Lung microvascular endothelial cell (primary cell): ENCODE data around the gene ABCE1. TPM values are rescaled to one million over a fixed set of nuclear protein-coding genes. Genes with fewer than 3 reads are reported as not detected.
A peak's percentile ranks its signal among the peaks of the same experiment; 100 is the strongest.

Experiments
- DNase-seq, 2 donors: peaks; one replicate each; pipeline versions ENCODE4 v3.0.0 to v3.0.0-alpha.2; 2010; ENCODE audit warnings: low read depth in 2 of 2
- total RNA-seq: library from RNA; depleted of rRNA; stranded (reverse); fragments of >200 nt; gene quantifications from 2 replicates; pipeline ENCODE4 v1.2.1, GENCODE V29; 2014

ABCE1 gene
- 82.6 and 104 TPM in 2 replicates for total RNA-seq

- peak; percentile 99 to 100 for DNase-seq
Measured at GRCh38 chr4:145097821-145098674, at the start of gene ABCE1, which contains the start of gene ANAPC10. ABCE1 (plus strand) TSS chr4:145098311; CDS start chr4:145104413, 6,102 bp downstream. ANAPC10 (minus strand) TSS chr4:145098196; CDS start chr4:145096099, 2,097 bp downstream.

DNA sequence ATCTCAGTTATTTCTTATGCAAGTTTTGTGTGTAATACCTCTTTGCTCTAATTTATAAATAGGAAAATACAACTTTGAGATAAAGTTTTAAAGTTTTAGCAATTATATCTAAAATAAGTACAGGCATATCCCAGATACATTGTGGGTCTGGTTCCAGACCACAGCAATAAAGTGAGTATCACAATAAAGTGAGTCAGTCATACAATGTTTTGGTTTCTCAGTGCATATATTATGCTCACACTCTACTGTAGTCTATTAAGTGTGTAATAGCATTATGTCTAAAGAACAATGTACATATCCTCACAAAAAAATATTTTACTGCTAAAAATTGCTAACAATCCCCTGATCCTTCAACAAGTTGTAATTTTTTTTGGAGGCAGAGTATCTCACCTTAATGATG lies 49.3 kb upstream of the ABCE1 start:
- DNase-seq = no peak

DNA sequence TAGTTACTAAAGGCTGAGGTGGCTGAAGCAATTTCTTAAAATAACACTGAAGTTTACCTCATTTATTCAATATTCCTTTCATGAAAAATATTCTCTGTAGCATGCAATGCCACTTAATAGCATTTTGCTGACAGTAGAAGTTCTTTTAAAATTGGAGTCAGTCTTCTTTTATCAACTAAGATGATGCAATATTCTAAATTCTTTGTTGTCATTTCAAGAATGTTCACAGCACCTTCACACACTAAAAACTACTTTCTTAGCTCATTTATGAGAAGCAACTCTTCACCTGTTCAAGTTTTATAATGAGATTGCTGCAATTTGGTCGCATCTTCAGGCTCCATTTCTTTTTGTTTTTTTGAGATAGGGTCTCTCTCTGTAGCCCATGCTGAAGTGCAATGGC lies 48.9 kb upstream of the ABCE1 start:
- DNase-seq = no peak

GRCh38 chr4:145055533-145056257 lies 42.4 kb upstream of the ABCE1 start:
- no peak for DNase-seq

DNA sequence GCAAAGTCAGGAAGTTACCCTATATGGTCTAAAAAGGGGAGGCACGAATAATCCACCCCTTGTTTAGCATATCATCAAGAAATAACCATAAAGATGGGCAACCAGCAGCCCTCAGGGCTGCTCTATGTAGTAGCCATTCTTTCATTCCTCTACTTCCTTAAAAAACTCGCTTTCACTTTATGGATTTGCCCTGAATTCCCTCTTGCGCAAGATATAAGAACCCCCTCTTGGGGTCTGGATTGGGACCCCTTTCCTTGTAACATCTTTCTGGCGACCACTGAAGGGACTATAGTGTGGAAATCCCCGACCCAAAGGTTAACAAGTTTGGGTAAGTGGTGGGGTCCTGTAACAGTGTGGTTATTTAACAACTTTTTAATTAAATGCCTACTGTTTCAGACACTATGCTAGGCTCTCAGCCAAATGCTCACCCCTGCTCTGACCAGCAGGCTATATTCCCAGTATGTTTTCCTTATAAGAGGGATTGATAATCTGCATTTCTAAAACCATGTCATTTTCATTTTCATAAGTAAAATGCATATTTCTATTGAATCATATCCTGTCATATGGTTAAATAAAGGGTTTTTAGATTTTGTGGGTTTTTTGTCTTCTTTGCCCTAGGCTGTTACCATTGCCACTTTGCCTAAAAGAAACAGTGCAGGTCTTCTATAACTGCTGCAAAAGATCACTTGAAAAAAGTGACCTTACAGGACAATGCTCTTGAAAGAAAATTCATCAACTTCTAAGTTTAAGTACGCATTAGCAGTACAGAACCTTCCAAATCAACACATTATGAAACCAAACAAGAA lies 41.6 kb upstream of the ABCE1 start:
- DNase-seq = no peak

DNA sequence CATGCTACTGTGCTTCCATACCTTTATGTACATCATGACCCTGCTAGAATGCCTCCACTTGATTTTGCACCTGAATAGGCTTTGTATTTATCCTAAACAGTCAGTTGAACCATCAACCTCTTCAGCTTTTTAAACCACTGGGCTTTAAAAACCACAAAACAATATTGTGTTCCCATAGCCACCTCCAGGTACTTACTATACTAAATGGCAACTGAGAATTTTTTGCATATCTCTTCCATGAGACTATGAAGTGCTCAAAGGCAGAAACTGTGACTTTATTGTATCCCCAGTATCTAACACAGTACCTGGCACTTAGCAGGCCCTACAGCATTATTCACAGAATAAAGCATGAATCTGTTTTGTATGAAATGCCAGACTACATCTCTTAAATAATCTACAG lies 39.9 kb upstream of the ABCE1 start:
- no peak for DNase-seq

- peak; percentile 74 to 77 for DNase-seq
Measured at GRCh38 chr4:145061318-145061920, 36.7 kb upstream of the ABCE1 start.

GRCh38 chr4:145066063-145066501 lies 32.0 kb upstream of the ABCE1 start:
- peak in 1 of 2 donors; percentile 19 for DNase-seq

DNA sequence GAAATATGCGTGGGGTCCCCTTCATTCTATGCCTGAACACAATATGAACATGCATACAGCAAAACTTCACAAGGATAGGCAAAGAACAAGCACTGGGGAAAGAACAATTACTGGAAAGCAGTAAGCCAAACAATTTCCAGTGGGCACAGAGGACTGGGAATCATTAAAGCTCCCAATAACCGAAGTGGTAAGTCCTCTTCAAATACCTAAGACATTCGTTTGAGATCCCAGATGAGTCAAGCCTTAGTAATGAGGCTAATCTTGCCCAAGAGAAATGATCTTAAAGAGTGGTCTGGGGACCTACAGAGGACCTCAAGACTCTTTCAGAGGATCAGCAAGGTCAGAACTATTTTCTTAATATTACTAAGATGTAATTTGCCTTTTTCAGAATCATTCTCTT lies 28.8 kb upstream of the ABCE1 start:
- peak in 1 of 2 donors; percentile 7 for DNase-seq

DNA sequence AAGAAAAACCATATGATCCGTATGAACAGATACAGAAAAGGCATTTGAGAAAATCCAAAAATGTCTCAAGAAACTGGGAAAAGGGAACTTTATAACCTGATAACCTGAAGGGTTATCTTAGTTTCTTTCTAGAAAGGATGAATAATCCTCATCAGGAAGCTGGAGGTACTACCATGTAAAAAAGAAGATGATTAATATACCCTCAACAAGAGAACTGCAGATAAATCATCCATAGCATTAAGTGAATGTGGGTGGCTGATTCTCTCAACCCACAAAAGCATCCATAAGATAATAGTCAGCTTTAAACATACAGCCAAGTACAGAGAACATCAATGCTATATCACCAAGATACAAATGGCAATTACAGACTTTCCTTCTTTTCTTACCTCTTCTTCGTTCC lies 26.6 kb upstream of the ABCE1 start:
- no peak for DNase-seq

DNA sequence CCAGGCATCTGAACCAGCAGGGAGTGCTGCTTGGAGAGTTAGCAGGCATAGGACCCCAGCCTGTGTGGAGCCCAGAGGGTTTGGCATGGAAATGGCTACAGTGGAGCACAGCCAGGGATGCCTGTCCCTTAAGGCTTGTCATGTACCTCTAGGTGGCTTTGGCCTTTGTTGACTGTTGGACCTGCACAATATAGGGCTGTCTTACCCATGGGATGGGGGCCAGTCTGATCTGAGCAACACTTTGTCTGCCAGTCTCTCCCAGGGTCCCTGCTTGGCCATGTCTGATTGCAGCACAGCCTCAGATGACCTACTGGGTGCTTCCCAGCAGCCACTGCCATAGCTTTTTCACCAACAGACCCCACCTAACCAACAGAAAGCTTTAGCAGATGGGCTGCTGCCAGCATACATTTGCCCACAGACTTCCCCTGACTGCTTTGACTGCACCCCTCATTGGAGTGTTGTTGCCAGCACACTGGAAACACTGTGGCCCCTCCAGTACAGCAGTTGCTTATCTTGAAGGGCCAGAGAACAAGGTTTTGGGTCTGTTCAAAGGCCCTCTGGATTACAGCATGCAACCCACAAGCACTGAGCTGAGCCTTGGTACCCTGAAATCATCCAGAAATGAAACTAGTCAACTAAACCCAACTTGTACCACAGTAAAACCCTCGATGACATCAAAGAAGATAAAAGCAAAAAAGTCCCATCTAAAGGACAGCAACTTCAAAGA lies 22.2 kb upstream of the ABCE1 start:
- DNase-seq = no peak

DNA sequence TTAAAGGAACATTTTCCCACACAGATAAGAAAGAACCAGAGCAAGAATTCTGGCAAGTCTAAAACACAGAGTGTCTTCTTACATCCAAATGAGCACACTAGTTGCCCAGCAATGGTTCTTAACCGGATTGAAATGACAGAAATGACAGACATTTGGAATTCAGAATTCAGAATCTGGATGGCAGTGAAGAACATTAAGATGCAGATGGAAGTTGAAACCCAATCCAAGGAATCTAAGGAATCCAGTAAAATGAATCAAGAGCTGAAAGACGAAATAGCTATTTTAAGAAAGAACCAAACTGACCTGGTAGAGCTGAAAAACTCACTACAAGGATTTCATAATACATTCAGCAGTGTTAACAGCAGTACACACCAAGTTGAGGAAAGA lies 21.6 kb upstream of the ABCE1 start:
- DNase-seq = no peak

GRCh38 chr4:145081756-145082155 lies 16.4 kb upstream of the ABCE1 start:
- DNase-seq = no peak

DNA sequence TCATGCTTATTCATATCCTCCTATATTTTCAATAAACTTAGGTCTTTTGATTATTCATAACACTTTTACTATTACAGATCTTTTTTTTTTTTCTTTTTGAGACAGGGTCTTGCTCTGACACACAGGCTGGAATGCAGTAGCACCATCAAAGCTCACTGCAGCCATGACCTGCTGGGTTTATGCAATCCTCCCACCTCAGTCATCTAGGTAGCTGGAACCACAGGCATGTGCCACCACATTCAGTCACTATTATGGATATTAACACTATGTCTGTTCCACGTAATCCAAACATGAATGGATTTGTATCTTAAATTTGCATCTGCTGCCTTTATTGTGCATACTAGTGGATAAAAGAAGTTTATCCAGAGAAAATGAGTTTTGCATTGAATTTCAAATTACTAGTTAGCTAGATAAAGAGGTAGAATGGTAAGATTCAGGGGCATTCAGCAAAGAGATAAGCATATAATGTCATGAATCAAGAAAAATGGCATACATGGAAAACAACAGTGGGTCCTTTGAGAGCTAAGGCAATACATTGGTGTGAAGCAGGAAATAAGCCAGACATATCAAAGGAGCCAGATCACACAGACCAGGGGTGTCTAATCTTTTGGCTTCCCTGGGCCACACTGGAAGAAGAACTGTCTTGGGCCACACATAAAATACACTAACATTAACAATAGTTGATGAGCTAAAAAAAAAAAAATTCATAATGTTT lies 14.1 kb upstream of the ABCE1 start:
- DNase-seq = no peak

DNA sequence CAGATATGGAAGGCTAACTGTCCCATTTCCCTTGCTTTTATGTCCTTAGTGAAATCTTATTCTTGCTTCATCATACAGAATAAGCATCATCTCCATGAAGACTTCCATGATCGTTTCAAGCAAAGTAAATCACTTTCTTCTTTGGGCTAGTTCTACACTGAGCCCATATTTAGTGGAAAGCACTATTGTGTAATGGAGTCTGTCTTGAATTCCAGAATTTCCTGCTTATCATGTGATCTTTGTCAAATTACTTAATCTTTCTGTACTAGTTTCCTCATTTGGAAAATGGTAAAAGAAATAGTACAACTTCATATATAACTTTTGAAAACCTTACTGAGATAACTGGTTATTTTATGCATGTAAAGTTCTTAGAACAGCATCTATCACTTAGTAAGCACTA lies 7.7 kb upstream of the ABCE1 start:
- DNase-seq = no peak

DNA sequence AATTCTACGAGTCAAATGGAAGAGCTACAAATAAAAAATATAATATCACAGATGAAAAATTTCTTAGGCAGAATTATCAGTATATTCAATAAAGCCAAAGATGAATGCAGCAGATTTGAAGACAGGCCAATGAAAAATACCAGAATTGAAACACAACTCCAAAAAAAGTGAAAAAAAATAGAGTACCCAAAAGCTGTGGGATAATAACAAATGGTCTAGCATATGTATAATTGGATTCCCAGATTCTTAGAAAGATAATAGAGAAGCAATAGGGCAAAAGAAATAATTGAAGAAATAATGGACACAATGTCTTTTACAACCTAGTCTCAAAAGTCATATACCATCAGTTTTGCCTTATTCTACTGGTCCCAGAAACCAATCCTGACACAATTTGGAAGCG lies 4.5 kb upstream of the ABCE1 start:
- DNase-seq = no peak

DNA sequence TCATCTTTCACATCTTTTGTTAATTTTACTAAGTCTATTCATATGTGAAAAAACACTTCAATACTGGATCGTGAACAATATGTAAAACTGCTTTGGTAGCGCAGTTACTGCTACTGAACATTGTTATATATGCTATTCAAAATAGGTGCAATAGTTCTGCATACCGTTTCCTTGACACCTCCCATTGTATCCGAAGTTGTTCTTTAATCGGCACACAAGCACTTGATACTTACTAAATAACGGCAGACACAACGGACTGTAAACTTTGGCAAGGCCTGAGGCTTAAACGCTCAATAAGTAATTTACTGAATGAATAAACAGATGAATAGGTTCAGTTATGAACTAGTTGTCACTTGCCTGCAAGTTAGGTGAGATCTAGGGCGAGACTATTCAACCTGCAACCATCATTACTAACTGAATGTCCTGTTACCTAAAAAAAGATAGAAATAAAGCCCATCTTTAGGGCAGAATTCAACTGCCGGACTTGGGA lies 735 bp upstream of the ABCE1 start:
- no peak for DNase-seq

DNA sequence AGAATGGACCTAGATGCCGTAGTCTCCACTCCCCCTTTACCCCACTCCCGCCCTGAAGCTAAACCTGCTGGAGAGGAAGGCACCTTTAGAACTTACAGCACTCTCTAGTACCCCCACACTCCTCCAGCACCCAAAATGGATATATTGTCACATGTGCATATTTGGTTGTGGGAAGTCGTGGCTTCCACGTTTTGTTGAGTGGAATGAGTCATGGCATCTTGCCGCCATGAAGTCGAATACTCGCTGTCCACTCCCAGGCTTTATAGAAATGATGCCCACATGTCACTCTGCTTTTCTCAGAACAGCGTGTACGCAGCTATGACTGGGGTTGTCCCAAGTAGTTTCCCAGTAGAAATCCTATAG lies 545 bp downstream of the ABCE1 start:
- DNase-seq = peak; percentile 73 to 84

- DNase-seq = peak; percentile 16 to 62
Measured at GRCh38 chr4:145099653-145100052, 1.5 kb downstream of the ABCE1 start.

- DNase-seq = no peak
Measured at GRCh38 chr4:145101091-145101490, 3.0 kb downstream of the ABCE1 start.
